Motor neuron (in vitro differentiated cells): ENCODE data around the gene CACNA2D2. TPM values are rescaled to one million over a fixed set of nuclear protein-coding genes. Genes with fewer than 3 reads are reported as not detected.

Source experiments
- ATAC-seq, 8 experiments: fragments of 200-7000 bp; cut with Tn5 transposase; replicated peaks in 6 of 8; 2 replicates each; pipeline ENCODE4 v1.8.0; 2021; ENCODE audit warnings: mild to moderate bottlenecking in 8 of 8, moderate library complexity in 8 of 8
- H3K27ac ChIP-seq, 2 donors: fragments of 250-450 bp; sonication (Bioruptor Pico); 2 replicates each; pipeline ENCODE4 v1.9.0; 2021; ENCODE audit warnings: antibody characterized with exemption in 2 of 2, mild to moderate bottlenecking in 2 of 2, moderate library complexity in 1 of 2
- H3K4me1 ChIP-seq, 2 donors: fragments of 250-450 bp; sonication (Bioruptor Pico); replicated peaks in 1 of 2; 2 replicates each; pipeline ENCODE4 v1.6.1; 2021; ENCODE audit warnings: antibody characterized with exemption in 2 of 2, mild to moderate bottlenecking in 2 of 2, moderate library complexity in 1 of 2
- H3K4me3 ChIP-seq, 5 donors: fragments of 250-450 bp; sonication (Bioruptor Pico); 2 replicates each; pipeline ENCODE4 v1.9.0; 2021; ENCODE audit warnings: antibody characterized with exemption in 5 of 5, mild to moderate bottlenecking in 5 of 5, moderate library complexity in 4 of 5
- WGBS, 10 experiments: fragments of 450-650 bp; shearing (Covaris generic); methylation state at CpG; one replicate each; pipeline ENCODE4 v1.0.0; 2022; 5-methylcytosine and 5-hydroxymethylcytosine counted together
- in situ Hi-C, 9 experiments: fragments of 400-800 bp; cut with MboI; loops; one replicate each; pipeline ENCODE4 v1.15.0; 2021; ENCODE audit warnings: low sequenced_read_pairs in 9 of 9, low pct_unique_long_range_greater_than_20kb in 2 of 9; ENCODE audit not compliant: unreplicated experiment in 9 of 9
- total RNA-seq, 8 experiments: library from RNA; unstranded; fragments of 300-600 nt; gene quantifications; 2 replicates each; pipeline versions ENCODE4 v1.2.3 to v1.2.4, GENCODE V29; 2022

CACNA2D2 gene
- total RNA-seq = 1 to 10 TPM; 1.7 to 8.5 (median 7.2) TPM

- WGBS, 10 experiments = 18 to 80% (median 63%) methylated on average over 1 to 3 of the region's 71 CpGs; no CpG with 5 or more reads in 6 of the 10 experiments
- ATAC-seq = peak; percentile 87 to 95 (median 89)
- Histone ChIP-seq H3K4me3 (peak within 1 kb of the TSS; percentile 45 to 86 (median 57)), H3K4me1 (peaks cover 18 to 25% of the 10 kb centered on the region in 2 donors), H3K27ac (peak within 1 kb of the TSS; percentile 18 to 68)
- in situ Hi-C loops = no loop called here
These were observed at the start of gene CACNA2D2 for GRCh38 chr3:50503504-50504342. CACNA2D2 (minus strand) TSS chr3:50503634; CDS start chr3:50503423, 211 bp downstream.

DNA sequence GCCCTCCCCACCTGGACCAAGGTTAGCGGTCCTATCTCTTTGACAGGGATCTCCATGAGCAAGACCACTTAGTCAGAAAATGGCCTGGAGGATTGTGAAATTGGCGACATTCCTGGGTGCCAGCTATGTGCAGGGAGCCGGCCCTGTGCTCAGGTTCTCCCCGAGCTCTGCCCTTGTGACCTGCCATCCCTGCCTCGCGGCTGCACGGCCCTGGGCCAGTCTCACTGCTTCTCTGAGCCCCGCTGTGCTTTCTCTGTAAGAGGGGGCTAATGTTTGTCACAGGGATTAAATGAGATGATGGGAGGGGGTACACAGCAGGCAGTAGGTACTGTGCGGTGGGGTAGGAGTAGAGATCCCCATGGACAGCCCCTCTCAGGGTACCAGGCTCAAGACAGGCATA is 49.2 kb upstream of the CACNA2D2 start:
- ATAC-seq = no peak
- Histone ChIP-seq H3K27ac (no peak overlapping the region), H3K4me3 (no peak overlapping the region), H3K4me1 (peaks cover 8 to 11% of the 10 kb centered on the region in 2 donors)
- WGBS, 10 experiments = 59 to 100% (median 60%) methylated on average over 1 to 8 of the region's 9 CpGs; no CpG with 5 or more reads in 6 of the 10 experiments
- in situ Hi-C loops = loop anchor here in 2 of 9 experiments (10.0 kb wide), 1 partner anchor 208 kb away; the partner anchor contains the start of genes RASSF1 (in 2 of the 2) and ZMYND10 (in 2 of the 2)

GRCh38 chr3:50551681-50552435 is 48.4 kb upstream of the CACNA2D2 start:
- 40 to 83% (median 73%) methylated on average over 1 to 3 of the region's 7 CpGs; no CpG with 5 or more reads in 2 of the 10 experiments for WGBS, 10 experiments
- no peak overlapping the region for H3K4me3 ChIP-seq
- H3K4me1 ChIP-seq = peaks cover 8 to 11% of the 10 kb centered on the region in 2 donors
- no peak overlapping the region for H3K27ac ChIP-seq
- peak in 1 of 8 experiments; percentile 11 for ATAC-seq
- in situ Hi-C loops = loop anchor here in 2 of 9 experiments (10.0 kb wide), 1 partner anchor 207 kb away; the partner anchor contains the start of genes RASSF1 (in 2 of the 2) and ZMYND10 (in 2 of the 2)

- Histone ChIP-seq H3K4me1 (peaks cover 8 to 11% of the 10 kb centered on the region in 2 donors), H3K4me3 (no peak overlapping the region), H3K27ac (no peak overlapping the region)
- in situ Hi-C loops = loop anchor here in 2 of 9 experiments (10.0 kb wide), 1 partner anchor 206 kb away; the partner anchor contains the start of genes RASSF1 (in 2 of the 2) and ZMYND10 (in 2 of the 2)
- WGBS, 10 experiments = 28 to 55% (median 38%) methylated on average over 1 to 4 of the region's 9 CpGs; no CpG with 5 or more reads in 3 of the 10 experiments
- ATAC-seq = peak in 5 of 8 experiments; percentile 18 to 60 (median 35)
These were observed 47.7 kb upstream of the CACNA2D2 start for GRCh38 chr3:50551054-50551659.

GRCh38 chr3:50550079-50550736 is 46.8 kb upstream of the CACNA2D2 start:
- in situ Hi-C loops = loop anchor here in 2 of 9 experiments (10.0 kb wide), 1 partner anchor 205 kb away; the partner anchor contains the start of genes RASSF1 (in 2 of the 2) and ZMYND10 (in 2 of the 2)
- peak; percentile 60 to 87 (median 68) for ATAC-seq
- H3K4me1 ChIP-seq = peaks cover 8 to 11% of the 10 kb centered on the region in 2 donors
- no peak overlapping the region for H3K4me3 ChIP-seq
- H3K27ac ChIP-seq = no peak overlapping the region
- 50% methylated on average over 2 of the region's 13 CpGs; no CpG with 5 or more reads in 9 of the 10 experiments for WGBS, 10 experiments

- WGBS, 10 experiments = no CpG with 5 or more reads among the region's 3 CpGs
- H3K4me3 ChIP-seq = no peak overlapping the region
- in situ Hi-C loops = loop anchor here in 8 of 9 experiments (5.0 to 25.0 kb wide), 5 partner anchors 112 to 204 kb away; partner anchors contain the start of genes RASSF1 (in 1 of the 8) and ZMYND10 (in 1 of the 8)
- peak in 1 of 8 experiments; percentile 3 for ATAC-seq
- no peak overlapping the region for H3K27ac ChIP-seq
- peaks cover 8 to 13% of the 10 kb centered on the region in 2 donors for H3K4me1 ChIP-seq
These were observed 45.8 kb upstream of the CACNA2D2 start for GRCh38 chr3:50549226-50549625.

GRCh38 chr3:50545781-50546180 is 42.3 kb upstream of the CACNA2D2 start:
- Histone ChIP-seq H3K27ac (no peak overlapping the region), H3K4me3 (no peak overlapping the region), H3K4me1 (peaks cover 12 to 15% of the 10 kb centered on the region in 2 donors)
- in situ Hi-C loops = loop anchor here in 8 of 9 experiments (5.0 to 25.0 kb wide), 5 partner anchors 108 to 201 kb away; partner anchors contain the start of genes RASSF1 (in 1 of the 8) and ZMYND10 (in 1 of the 8)
- no CpG with 5 or more reads among the region's 1 CpG for whole genome bisulfite sequencing, 10 experiments
- ATAC-seq = no peak

GRCh38 chr3:50542177-50543034 is 39.0 kb upstream of the CACNA2D2 start:
- in situ Hi-C loops = loop anchor here in 7 of 9 experiments (10.0 to 25.0 kb wide), 4 partner anchors 105 to 198 kb away; partner anchors contain the start of genes RASSF1 (in 1 of the 7) and ZMYND10 (in 1 of the 7)
- Histone ChIP-seq H3K4me1 (peaks cover 30 to 31% of the 10 kb centered on the region in 2 donors), H3K4me3 (no peak overlapping the region), H3K27ac (no peak overlapping the region)
- 0% methylated on average over 1 of the region's 2 CpGs; no CpG with 5 or more reads in 8 of the 10 experiments for WGBS, 10 experiments
- peak; percentile 70 to 93 (median 79) for ATAC-seq

DNA sequence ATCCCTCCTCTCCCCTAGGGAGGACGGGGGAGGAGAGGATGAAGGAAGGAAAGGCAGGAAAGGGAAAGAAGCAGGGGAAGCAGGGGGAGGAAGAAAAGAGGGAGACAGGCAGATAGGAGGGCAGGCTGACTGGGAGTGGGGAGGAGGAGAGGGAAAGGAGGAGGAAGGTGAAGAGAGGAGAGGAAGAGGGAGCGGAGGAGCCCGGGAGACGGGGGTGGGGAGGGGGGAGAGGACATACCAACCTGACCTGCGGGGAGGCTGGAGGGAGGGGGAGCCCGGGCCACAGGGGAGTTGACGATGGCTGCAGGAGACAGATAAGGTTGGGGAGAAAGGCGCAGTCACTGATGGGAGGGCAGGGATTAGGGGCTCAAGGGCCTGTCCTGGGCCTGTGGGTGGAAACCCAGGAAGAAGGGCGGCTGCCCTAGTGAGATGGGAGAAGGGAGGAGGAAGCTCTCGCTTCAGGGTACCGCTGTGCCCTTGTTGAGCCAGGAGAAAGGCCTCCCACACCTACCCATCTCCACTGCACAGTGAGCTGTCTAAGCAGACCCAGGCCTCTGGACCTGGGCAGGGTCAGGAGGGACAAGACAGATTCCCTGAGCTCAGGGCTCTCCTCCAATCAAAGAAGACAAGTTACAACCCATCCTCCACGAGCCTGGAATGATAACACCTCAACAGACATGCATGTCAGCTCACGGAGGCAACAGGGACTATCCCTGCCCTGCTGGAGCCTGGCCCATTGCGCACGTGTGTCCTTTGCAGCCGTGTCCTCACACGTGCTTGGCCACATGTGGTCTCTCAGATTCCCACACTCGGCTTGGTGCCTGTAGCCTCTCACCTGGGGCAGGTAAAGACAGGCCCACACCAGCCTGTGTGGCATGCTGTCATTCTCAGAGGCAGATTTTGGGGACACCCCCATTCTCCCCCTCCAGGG is 36.2 kb upstream of the CACNA2D2 start:
- Histone ChIP-seq H3K4me1 (peaks cover 28 to 33% of the 10 kb centered on the region in 2 donors), H3K27ac (peak overlapping the region; percentile 29 to 55), H3K4me3 (no peak overlapping the region)
- ATAC-seq = peak in 4 of 8 experiments; percentile 29 to 51 (median 32)
- 17 to 100% (median 63%) methylated on average over 1 to 2 of the region's 18 CpGs; no CpG with 5 or more reads in 6 of the 10 experiments for WGBS, 10 experiments
- in situ Hi-C loops = loop anchor here in 7 of 9 experiments (10.0 to 25.0 kb wide), 4 partner anchors 102 to 195 kb away; partner anchors contain the start of genes RASSF1 (in 1 of the 7) and ZMYND10 (in 1 of the 7)
